Cardiac muscle cell (in vitro differentiated cells and primary cell): Measurements from ENCODE around the gene PTPRT. TPM values are rescaled to one million over a fixed set of nuclear protein-coding genes. Genes with fewer than 3 reads are reported as not detected.
A peak's percentile ranks its signal among the peaks of the same experiment; 100 is the strongest.

ENCODE experiments used
- DNase-seq, 2 donors: peaks; one replicate each; pipeline versions ENCODE4 v3.0.0 to v3.0.0-alpha.2; 2010 to 2017; ENCODE audit warnings: low read depth in 1 of 2, low spot score in 1 of 2
- H3K27ac ChIP-seq: fragments of 200-600 bp; sonication (generic); 2 replicates; pipeline ENCODE4 v1.5.1; 2016
- H3K27me3 ChIP-seq: fragments of 200-600 bp; sonication (generic); 2 replicates; pipeline ENCODE4 v1.6.0; 2016; ENCODE audit warnings: control low read depth
- H3K36me3 ChIP-seq: fragments of 200-600 bp; sonication (generic); 2 replicates; pipeline ENCODE4 v1.5.1; 2016; ENCODE audit warnings: control low read depth
- H3K4me1 ChIP-seq: fragments of 200-600 bp; sonication (generic); 2 replicates; pipeline ENCODE4 v1.8.1; 2017; ENCODE audit warnings: low read depth, mild to moderate bottlenecking, mixed run types
- H3K4me3 ChIP-seq: fragments of 200-600 bp; sonication (generic); 2 replicates; pipeline ENCODE4 v1.5.1; 2016; ENCODE audit warnings: mild to moderate bottlenecking
- H3K9me3 ChIP-seq: fragments of 200-600 bp; sonication (generic); 2 replicates; pipeline ENCODE4 v1.5.1; 2017; ENCODE audit warnings: low read depth, mild to moderate bottlenecking, control low read depth
- CTCF ChIP-seq: IDR thresholded peaks from 2 replicates; pipeline ENCODE4 v1.5.1; 2012; ENCODE audit warnings: low read depth, mild to moderate bottlenecking, low read length
- polyA plus RNA-seq: library from polyadenylated mRNA; unstranded; fragments of >200 nt; fragmentation: Nextera tagmentation; extraction: Ambion mirVana; gene quantifications from 2 replicates; pipeline ENCODE4 v1.2.1, GENCODE V29; 2016
- total RNA-seq: library from RNA; depleted of rRNA; stranded (reverse); fragments of >200 nt; gene quantifications from 2 replicates; pipeline ENCODE4 v1.2.3, GENCODE V29; 2016

The PTPRT gene
- total and polyA plus RNA-seq, 2 experiments from 2014 or later = 0.30 to 1.4 TPM

- no peak overlapping the region for H3K27ac ChIP-seq
- no peaks in the 10 kb centered on the region for H3K4me1 ChIP-seq
- H3K4me3 ChIP-seq = no peak overlapping the region
- H3K36me3 ChIP-seq = no peaks in the 10 kb centered on the region
- TF ChIP-seq CTCF = no peak
- H3K27me3 ChIP-seq = no peaks in the 10 kb centered on the region
- H3K9me3 ChIP-seq = no peaks in the 10 kb centered on the region
- DNase-seq = no peak
Measured at GRCh38 chr20:42544926-42545325, 644.8 kb downstream of the PTPRT start.

- H3K9me3 ChIP-seq = no peaks in the 10 kb centered on the region
- no peak for TF ChIP-seq CTCF
- H3K36me3 ChIP-seq = no peaks in the 10 kb centered on the region
- no peaks in the 10 kb centered on the region for H3K4me1 ChIP-seq
- no peak overlapping the region for H3K4me3 ChIP-seq
- H3K27me3 ChIP-seq = peaks cover 3% of the 10 kb centered on the region
- H3K27ac ChIP-seq = no peak overlapping the region
- DNase-seq = no peak
Measured at GRCh38 chr20:42532831-42533230, 656.9 kb downstream of the PTPRT start.

GRCh38 chr20:42531508-42531961 is 658.2 kb downstream of the PTPRT start:
- no peak overlapping the region for H3K27ac ChIP-seq
- H3K4me3 ChIP-seq = no peak overlapping the region
- DNase-seq = no peak
- no peaks in the 10 kb centered on the region for H3K4me1 ChIP-seq
- H3K36me3 ChIP-seq = no peaks in the 10 kb centered on the region
- TF ChIP-seq CTCF = no peak
- no peaks in the 10 kb centered on the region for H3K9me3 ChIP-seq
- H3K27me3 ChIP-seq = peaks cover 3% of the 10 kb centered on the region

- H3K4me3 ChIP-seq = no peak overlapping the region
- TF ChIP-seq CTCF = peak; percentile 54
- H3K9me3 ChIP-seq = no peaks in the 10 kb centered on the region
- no peaks in the 10 kb centered on the region for H3K4me1 ChIP-seq
- H3K36me3 ChIP-seq = no peaks in the 10 kb centered on the region
- H3K27ac ChIP-seq = no peak overlapping the region
- DNase-seq = peak; percentile 24 to 36
- peaks cover 3% of the 10 kb centered on the region for H3K27me3 ChIP-seq
Measured at GRCh38 chr20:42530855-42531448, 658.8 kb downstream of the PTPRT start.

- Histone ChIP-seq H3K4me3 (no peak overlapping the region), H3K9me3 (no peaks in the 10 kb centered on the region), H3K27ac (no peak overlapping the region), H3K4me1 (no peaks in the 10 kb centered on the region), H3K36me3 (no peaks in the 10 kb centered on the region), H3K27me3 (no peaks in the 10 kb centered on the region)
- TF ChIP-seq CTCF = no peak
- DNase-seq = no peak
Measured at GRCh38 chr20:42530191-42530590, 659.5 kb downstream of the PTPRT start.
